GM18498 (cell line): ENCODE results near the gene FKBP2.

Experiments
- ATAC-seq: cut with Tn5 transposase; IDR thresholded peaks from one replicate; pipeline ENCODE4 v1.9.1; 2021; ENCODE audit warnings: mild to moderate bottlenecking, moderate library complexity; ENCODE audit not compliant: unreplicated experiment

Gene FKBP2

DNA sequence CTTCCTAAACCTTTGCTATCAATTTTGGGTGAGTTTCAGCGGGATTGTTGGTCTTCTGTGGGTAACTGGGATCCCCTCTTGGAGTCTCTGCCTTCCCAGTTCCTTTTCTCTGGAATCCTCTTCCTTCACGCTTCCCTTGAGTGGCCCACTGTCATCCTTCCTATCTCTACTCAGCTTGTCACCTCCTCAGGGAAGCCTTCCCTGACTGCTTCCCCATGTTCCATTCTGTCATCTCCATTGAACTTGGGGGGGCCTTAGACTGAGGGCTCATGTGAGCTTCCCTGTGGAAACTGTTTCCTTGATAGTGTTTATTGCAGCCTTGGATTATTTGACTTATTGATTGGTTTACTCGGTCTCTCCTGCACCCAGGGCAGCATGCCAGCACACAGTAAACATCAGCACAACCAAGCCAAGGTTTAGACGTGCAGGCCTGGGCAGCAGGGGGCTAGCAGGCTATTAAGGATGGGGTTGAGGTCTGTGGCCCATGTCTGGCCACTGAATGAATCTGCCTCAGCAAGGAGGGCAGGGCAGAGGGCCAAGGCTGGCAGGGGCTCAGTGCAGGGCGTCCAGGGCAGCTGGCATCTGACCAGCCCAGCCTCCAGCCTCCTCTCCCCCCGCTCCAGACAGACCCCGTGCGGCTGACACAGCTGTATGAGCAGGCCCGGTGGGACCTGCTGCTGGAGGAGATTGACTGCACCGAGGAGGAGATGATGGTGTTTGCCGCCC is 22.1 kb upstream of the FKBP2 start:
- no peak for ATAC-seq

DNA sequence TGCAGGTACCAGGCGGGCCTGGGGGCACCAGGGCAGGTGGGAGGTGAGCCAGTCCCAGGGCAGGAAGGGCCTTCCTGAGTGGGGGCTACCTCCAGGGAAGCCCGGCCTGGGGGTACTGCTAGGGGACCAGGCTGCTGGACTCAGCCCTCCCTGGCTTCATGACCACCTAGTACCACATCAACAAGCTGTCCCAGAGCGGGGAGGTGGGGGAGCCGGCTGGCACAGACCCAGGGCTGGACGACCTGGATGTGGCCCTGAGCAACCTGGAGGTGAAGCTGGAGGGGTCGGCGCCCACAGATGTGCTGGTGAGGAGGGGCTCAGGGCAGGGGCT is 21.6 kb upstream of the FKBP2 start:
- ATAC-seq = no peak

DNA sequence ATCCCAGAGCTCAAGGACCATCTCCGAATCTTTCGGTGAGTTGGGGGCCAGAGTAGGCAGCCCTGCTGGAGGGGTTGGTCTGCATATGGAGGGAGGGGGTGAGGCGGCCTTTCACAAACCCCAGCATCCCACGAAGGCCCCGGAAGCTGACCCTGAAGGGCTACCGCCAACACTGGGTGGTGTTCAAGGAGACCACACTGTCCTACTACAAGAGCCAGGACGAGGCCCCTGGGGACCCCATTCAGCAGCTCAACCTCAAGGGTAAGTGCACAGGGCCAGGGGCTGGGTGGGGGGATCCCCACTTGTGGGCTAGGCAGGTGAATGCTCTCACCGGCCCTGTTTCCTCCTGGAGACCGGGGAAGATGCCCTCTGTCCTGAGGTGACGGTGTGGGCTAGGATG is 21.1 kb upstream of the FKBP2 start:
- no peak for ATAC-seq

DNA sequence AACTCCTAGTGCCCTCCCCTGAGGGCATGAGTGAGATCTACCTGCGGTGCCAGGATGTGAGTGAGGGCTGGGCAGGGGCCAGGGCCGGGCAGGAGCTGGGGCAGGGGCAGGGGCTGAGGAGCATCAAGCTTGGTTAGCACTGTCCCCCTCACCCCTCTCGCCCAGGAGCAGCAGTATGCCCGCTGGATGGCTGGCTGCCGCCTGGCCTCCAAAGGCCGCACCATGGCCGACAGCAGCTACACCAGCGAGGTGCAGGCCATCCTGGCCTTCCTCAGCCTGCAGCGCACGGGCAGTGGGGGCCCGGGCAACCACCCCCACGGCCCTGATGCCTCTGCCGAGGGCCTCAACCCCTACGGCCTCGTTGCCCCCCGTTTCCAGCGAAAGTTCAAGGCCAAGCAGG is 20.6 kb upstream of the FKBP2 start:
- ATAC-seq = no peak

DNA sequence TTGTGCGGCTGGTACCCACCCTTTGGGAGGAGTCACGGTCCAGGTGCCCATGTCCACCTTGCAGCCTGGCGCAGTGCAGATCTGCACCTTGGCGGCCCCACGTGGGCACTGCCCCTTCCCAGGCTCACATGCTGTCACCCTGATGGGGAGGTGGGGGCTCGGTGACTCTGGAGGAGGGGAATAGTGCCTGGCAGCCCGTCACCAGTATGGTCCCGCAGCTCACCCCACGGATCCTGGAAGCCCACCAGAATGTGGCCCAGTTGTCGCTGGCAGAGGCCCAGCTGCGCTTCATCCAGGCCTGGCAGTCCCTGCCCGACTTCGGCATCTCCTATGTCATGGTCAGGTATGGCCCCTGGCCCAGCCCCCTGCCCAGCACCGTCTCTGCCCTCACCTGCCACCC is 20.1 kb upstream of the FKBP2 start:
- no peak for ATAC-seq

DNA sequence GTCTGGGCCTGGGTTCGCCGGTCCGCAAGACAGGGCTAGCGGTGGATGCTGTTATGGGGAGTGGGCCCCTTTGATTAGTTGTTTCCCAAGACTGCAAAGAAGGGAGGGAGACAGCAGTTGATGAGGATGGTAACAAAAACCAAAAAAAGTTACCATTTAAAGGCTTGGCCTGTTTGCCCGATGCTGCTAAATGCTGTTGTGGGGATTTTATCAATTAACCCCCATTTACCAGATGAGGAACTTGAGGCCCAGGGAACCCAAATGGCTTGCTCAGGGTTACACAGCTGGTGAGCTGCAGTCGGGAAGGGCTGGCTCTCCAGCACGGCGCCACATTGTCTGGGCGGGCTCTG is 18.3 kb upstream of the FKBP2 start:
- no peak for ATAC-seq

DNA sequence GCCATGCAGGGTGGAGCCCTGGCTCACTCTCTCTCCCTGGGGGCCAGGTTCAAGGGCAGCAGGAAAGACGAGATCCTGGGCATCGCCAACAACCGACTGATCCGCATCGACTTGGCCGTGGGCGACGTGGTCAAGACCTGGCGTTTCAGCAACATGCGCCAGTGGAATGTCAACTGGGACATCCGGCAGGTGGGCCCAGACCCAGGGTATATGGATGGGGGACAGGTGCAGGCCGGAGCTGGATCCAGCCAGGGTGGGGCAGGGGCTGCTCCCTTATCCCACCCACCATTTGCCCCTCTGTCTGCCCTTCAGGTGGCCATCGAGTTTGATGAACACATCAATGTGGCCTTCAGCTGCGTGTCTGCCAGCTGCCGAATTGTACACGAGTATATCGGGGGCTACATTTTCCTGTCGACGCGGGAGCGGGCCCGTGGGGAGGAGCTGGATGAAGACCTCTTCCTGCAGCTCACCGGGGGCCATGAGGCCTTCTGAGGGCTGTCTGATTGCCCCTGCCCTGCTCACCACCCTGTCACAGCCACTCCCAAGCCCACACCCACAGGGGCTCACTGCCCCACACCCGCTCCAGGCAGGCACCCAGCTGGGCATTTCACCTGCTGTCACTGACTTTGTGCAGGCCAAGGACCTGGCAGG is 17.8 kb upstream of the FKBP2 start:
- no peak for ATAC-seq

DNA sequence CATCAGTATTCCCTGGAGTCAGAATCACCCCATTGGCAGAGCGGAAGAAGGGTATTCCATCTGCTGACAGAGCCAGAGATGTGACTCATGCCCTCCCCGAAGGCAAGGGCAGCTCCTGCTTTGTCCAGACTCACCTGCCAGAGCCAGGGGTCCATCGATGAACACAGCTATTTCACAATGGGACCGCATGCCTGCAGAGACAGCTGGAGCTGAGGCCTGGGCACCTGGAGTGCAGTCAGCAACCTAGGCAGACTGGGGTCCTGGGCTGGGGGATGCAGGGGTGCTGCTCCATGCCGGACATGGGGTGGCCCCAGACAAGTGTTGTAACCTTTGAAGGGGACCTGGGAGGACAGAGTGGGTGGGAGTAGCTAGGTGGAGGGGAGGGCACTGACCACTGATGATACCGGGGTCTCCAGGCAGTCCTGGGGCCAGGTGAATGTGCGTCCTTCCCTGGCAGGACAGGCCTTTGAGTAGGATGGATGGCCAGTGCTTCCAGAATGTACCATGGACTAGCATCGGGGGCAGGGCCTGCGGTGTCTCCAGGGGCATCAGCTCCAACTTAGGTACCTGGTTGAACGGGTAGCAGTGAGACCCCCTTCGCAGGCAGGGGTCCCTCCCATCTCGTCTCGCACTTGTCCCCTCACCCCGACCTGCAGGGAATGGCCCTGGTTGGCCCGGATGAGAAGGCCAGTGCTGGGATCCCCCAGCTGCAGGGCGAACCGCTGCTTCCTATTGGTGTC is 16.6 kb upstream of the FKBP2 start:
- ATAC-seq = no peak

DNA sequence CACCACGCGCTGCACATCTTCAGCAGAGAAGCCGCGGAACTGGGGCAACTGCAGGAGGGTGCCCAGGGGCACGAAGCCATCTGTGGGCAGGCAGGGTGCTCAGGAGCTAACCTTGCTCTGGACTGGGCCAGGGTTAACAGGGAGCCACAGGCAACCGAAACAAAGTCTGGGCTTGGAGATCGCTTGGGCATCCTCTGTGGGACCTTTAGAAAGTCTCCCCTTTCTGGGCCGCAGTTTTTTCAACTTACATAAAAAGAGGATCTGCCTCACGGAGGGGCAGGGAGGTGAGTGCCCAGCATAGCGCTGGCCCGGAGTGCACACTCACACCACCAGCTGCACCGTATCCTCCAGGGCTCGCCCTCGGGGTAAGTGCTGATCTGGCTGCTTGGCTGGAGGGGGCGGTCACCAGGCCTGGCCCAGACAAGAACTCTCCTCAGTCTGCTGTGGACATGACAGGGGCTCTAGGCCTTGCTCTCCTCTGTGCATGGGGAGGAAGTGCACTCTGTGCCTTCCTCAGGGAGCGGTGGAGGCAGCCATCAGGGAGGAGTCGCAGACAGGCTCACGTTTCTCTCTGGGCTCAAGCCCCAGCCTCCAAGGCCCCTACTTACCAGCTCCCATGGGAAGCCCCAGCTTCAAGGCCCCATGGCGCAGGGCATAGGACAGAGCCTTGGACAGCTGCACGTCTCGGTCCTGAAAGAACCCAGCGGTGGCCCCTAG is 15.8 kb upstream of the FKBP2 start:
- ATAC-seq = no peak

DNA sequence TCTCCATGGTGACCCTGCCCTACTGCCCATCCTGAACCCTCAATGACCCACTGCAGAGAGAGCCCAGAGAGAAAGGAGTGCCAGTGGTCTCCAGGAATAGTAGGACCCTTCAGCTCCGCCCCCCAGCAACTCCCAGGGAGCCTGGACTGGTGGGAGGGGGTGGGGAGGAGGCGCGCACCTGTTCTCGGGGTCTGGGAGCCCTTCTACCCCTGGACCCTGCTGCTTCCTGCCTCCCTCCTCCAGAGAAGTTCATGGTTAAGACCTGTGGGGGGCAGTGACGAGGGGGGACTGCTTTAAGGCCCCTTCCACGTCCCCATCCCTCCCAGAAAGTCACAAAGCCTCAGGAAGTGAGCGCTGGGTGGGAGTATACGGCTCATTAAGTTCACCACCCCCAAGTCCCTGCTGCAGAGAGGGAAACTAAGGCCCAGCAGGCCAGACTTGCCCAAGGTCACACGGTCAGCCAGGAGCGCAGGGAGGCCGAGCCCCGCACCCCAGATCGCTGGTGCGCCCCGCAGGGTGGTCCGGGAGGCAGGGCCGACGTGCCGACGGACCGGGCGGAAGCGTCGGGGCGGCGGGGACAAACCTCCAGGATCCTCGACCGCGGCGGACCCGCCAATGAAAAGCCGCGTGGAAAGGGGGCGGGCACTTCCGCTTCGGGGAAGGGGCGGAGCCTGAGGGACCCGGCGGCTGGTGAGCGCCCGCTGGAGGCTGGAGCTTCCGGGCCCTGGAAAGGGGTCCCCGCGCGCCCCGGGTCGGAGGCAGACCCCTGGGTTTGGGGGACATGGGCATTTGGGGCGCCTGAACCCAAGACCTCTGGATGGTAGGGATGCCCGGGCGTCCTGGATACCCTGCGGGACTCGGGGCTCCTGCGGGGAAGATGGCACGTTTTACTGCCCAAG is 15.0 kb upstream of the FKBP2 start, which contains the start of the genes NUDT22 and TRPT1:
Gene NUDT22, plus strand, starts transcription at position 667 of the 899 bp plus-strand sequence. CDS start 379 bp downstream, outside the sequence.
Gene TRPT1, minus strand, starts transcription at position 579 of the 899 bp plus-strand sequence. Its CDS starts 326 bp downstream, at position 253.
- peak; percentile 54 for ATAC-seq

DNA sequence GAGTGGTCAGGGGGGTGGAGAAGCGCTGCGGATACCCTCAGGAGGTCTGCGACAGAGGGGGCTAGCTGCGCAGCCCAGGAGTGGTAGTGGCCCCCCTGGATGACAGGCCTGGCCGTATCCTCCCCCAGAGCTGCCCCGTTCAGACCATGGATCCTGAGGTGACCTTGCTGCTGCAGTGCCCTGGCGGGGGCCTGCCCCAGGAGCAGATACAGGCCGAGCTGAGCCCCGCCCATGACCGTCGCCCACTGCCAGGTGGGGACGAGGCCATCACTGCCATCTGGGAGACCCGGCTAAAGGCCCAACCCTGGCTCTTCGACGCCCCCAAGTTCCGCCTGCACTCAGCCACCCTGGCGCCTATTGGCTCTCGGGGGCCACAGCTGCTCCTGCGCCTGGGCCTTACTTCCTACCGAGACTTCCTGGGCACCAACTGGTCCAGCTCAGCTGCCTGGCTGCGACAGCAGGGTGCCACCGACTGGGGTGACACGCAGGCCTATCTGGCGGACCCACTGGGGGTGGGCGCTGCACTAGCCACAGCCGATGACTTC is 14.3 kb upstream of the FKBP2 start:
- ATAC-seq = peak; percentile 23

DNA sequence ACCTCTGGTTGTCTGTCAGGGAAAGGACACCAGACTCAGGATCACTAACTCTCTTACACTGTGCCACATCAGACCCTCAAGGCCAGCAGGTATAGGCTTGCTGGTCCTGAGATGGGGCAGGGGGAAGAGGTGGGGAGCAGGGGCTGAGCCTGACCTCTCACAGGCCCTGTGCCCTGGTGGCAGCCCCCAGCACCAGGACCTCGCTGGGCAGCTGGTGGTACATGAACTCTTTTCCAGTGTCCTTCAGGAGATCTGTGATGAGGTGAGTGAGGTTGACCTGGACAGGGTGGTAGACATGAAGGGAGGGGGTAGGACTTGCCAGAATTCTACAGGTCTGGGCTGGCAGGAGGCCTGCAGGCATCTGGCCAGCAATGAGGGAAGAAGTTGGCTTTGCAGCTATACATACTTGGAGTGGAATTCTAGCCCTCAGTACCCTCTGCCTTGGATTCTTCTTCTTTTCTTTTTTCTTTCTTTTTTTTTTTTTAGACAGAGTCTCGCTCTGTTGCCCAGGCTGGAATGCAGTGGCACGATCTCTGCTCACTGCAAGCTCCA is 13.4 kb upstream of the FKBP2 start:
- no peak for ATAC-seq

DNA sequence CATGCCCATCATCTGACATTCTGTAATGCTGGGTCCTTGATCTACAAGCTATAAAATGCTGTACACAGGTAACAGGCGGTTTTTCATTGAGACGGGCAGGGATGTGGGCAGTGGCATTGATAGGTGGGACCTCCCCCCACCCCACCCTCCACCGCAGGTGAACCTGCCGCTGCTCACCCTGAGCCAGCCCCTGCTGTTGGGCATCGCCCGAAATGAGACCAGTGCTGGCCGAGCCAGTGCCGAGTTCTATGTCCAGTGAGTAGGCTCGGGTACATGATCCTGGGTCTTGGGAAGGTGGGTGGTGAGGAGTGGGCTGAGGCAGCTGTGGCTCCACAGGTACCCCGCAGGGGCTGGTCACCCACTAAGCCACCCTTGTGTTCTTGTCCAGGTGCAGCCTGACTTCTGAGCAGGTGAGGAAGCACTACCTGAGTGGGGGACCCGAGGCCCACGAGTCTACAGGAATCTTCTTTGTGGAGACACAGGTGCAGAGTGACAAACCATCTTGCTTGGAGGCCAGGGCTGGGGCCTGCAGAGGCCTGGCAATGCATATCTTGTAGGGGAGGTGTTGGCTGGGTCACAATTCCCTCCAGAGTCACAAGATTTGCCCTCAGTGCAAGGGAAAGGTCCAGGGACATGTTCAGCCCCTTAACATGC is 11.7 kb upstream of the FKBP2 start:
- ATAC-seq = no peak

DNA sequence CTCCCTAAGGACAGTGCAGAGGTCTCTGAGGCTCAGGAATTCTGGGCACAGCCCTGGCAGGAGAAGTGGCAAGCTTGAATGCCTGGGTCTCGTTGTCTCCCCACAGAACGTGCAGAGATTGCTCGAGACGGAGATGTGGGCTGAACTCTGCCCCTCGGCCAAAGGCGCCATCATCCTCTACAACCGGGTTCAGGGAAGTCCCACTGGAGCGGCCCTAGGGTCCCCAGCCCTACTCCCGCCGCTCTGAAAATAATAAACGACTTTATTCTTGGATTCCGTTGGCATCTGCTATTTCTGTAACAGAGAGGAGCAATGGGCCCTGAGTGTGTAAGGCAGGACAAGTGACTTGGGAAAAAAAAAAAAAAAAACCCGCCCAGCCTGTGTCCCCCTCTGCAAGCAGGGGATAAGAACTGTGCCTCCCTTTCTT is 11.1 kb upstream of the FKBP2 start:
- ATAC-seq = no peak

DNA sequence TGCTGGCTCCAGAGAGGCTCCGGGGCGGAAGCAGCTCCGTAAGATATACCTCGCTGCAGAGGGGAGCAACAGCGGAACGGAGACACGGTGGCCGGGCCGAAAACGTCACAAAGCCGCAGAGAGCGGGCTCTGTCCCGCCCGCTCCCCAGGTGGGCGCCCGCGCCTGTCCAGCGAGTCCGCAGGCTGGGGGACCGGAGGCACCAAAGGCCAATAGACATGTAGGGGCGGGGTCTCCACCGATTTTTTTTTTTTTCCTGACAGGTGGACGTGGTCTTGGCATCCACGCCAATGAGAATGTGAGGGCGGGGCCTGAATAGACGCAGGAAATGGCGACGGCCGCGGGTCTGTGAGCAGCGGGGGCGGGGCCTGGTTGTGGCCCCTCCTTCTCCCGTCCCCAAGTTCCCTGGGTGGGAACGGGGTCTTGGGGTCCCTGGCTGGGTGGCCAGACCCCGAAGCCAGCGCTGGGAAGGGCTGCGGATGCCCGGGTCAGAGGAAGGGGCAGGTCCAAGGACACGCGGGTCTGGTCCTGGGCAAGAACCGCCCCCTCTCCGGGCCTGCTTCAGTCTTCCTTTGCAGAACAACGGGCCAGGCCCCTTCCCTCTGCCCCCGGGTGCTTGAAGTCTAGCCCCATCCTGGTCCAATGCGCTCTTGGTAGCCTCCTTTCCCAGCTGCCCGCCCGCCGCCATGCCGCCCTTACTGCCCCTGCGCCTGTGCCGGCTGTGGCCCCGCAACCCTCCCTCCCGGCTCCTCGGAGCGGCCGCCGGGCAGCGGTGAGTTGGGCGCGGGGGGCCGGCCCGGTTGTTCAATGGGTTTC is 10.5 kb upstream of the FKBP2 start, which contains the start of gene DNAJC4:
Gene DNAJC4, plus strand, starts transcription at position 378 of the 814 bp plus-strand sequence. Its CDS starts 307 bp downstream, at position 685.
- ATAC-seq = peak; percentile 55

DNA sequence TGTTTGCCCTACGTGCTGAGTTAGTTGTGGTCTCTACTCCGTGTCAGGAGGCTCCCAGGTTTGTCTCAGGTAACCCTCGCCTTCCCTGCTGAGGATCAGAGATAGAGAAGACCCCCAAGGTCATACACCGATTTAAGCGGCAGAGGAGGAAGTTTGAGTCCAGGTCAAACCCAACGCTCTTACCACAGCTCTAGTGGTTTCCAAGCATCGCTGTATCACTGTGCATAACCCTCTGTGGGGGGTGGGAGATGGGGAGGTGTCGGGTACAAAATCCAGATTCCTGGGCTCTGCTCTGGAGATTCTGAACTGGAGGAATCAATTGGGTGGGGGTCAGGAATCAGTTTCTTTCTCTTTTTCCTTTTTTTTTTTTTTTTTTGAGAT is 9.9 kb upstream of the FKBP2 start:
- ATAC-seq = no peak

DNA sequence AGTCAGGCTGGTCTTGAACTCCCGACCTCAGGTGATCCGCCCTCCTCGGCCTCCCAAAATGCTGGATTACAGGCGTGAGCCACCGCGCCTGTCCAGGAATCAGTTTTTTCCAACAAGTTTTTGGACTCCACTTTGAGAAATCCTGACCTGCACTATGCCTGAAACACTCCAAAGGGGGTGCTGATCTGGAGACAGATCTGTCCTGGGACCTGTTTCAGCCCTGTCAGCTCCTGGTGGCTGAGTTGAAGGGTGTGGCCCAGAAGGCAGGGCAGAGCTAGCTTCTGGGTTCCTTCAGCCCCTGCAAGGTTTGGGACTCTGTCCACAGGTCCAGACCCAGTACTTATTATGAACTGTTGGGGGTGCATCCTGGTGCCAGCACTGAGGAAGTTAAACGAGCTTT is 9.3 kb upstream of the FKBP2 start:
- no peak for ATAC-seq
